ENCODE measurements around the gene KCND2. TPM values are rescaled to one million over a fixed set of nuclear protein-coding genes. Genes with fewer than 3 reads are reported as not detected.

KCND2 gene
- total and polyA plus RNA-seq, 2 of the 8 experiments (the other 6 are each of a cell fraction or from before 2014, with no cell fraction given) = 4.6 to 7.7 TPM

DNA sequence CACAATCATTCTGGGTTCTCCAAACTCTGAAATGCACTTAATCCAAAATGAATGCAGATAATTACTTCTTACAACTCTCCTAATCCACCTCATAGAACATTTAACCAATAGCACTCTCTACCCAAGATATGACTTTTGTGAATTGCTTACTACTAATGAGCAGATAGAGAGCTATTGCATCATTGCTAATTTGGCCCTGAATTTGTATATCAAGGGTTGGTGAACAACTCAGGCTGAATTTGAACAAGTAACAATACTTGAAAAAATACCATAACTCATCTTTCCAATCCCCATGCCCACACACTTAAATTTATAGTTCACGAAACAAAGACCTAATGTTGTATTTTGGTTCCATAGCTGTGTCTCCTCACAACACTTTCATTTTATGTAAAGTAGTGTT lies 339.0 kb downstream of the KCND2 start:
- Histone ChIP-seq H3K27me3 (replicated peaks in 1 of 4; ENCODE audit: control insufficient read depth in 3 of 4, extremely low read depth in 1 of 4, insufficient read depth in 3 of 4, low read length in 3 of 4) (no peaks in the 10 kb centered on the region), H4K91ac (replicated peaks; ENCODE audit: insufficient read length, low read length) (no peak overlapping the region), H3K23me2 (ENCODE audit: low read depth, low read length) (no peaks in the 10 kb centered on the region), H3K4me3 (ENCODE audit: extremely low read depth in 1 of 4, insufficient read depth in 2 of 4, low read depth in 3 of 4, low read length in 4 of 4) (no peak overlapping the region), H2BK12ac (ENCODE audit: low read depth, low read length) (no peak overlapping the region), H4K8ac (ENCODE audit: extremely low read depth, insufficient read depth, low read length) (no peak overlapping the region), H2BK15ac (ENCODE audit: low read length) (no peak overlapping the region), H4K5ac (ENCODE audit: insufficient read length, low read depth, low read length) (no peak overlapping the region), H3K4me2 (ENCODE audit: insufficient read depth in 1 of 2, low read depth in 2 of 2, low read length in 2 of 2) (no peak overlapping the region), H3K23ac (ENCODE audit: insufficient read length) (no peak overlapping the region), H3K9me3 (ENCODE audit: insufficient read depth in 2 of 2, low read depth in 1 of 2, low read length in 1 of 2) (no peaks in the 10 kb centered on the region), H3K14ac (ENCODE audit: insufficient read length) (no peak overlapping the region), H2AFZ (ENCODE audit: low read length) (no peak overlapping the region), H4K20me1 (replicated peaks in 1 of 2; ENCODE audit: control insufficient read depth in 1 of 2, insufficient read depth in 2 of 2, low read length in 2 of 2) (no peaks in the 10 kb centered on the region), H2AK5ac (ENCODE audit: low read depth, low read length) (no peak overlapping the region), H3K4ac (replicated peaks; ENCODE audit: insufficient read length, low read depth, low read length) (no peak overlapping the region), H3K79me2 (ENCODE audit: control insufficient read depth in 1 of 2, insufficient read depth in 2 of 2, low read length in 2 of 2) (no peaks in the 10 kb centered on the region), H3K56ac (replicated peaks; ENCODE audit: insufficient read length, low read depth, low read length) (no peak overlapping the region), H2BK5ac (ENCODE audit: low read depth, low read length) (no peak overlapping the region), H2BK120ac (replicated peaks; ENCODE audit: low read depth, low read length) (no peak overlapping the region), H3K9ac (replicated peaks in 1 of 4; ENCODE audit: extremely low read depth in 1 of 4, low read depth in 3 of 4, low read length in 3 of 4) (no peak overlapping the region), H3K79me1 (ENCODE audit: low read depth, low read length) (no peaks in the 10 kb centered on the region), H2BK20ac (ENCODE audit: low read length) (no peak overlapping the region), H3K4me1 (replicated peaks in 1 of 4; ENCODE audit: control insufficient read depth in 3 of 4, insufficient read depth in 4 of 4, low read length in 3 of 4) (no peaks in the 10 kb centered on the region; a peak in 1 of 7 replicates), H3K36me3 (ENCODE audit: control insufficient read depth in 2 of 4, insufficient read depth in 4 of 4, low read length in 3 of 4) (no peaks in the 10 kb centered on the region), H3K27ac (ENCODE audit: low read depth, low read length) (no peak overlapping the region), H3K18ac (ENCODE audit: extremely low read depth, low read length) (no peak overlapping the region)
- ChIA-PET CTCF (ENCODE audit: partially characterized antibody) (no interaction called here), POLR2A (ENCODE audit: partially characterized antibody) (no interaction called here)
- DNase-seq (ENCODE audit: low read depth in 1 of 2, low spot score in 2 of 2) (no peak), FAIRE-seq (no peak)
- 95% methylated on average over 1 of the region's 1 CpG; no CpG with 5 or more reads in 1 of the 2 experiments for WGBS, 2 experiments (ENCODE audit: extremely low coverage in 1 of 2, insufficient coverage in 1 of 2, insufficient read length in 1 of 2, insufficient replicate concordance in 2 of 2, low coverage in 1 of 2, low lambda C conversion rate in 2 of 2, missing lambda C conversion rate in 1 of 2)
- TF ChIP-seq, protein P1, sequence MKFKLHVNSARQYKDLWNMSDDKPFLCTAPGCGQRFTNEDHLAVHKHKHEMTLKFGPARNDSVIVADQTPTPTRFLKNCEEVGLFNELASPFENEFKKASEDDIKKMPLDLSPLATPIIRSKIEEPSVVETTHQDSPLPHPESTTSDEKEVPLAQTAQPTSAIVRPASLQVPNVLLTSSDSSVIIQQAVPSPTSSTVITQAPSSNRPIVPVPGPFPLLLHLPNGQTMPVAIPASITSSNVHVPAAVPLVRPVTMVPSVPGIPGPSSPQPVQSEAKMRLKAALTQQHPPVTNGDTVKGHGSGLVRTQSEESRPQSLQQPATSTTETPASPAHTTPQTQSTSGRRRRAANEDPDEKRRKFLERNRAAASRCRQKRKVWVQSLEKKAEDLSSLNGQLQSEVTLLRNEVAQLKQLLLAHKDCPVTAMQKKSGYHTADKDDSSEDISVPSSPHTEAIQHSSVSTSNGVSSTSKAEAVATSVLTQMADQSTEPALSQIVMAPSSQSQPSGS (IDR thresholded peaks at IDR 0.05; ENCODE audit: low read length) = no peak
- TF ChIP-seq EP300 (IDR thresholded peaks at IDR 0.05; ENCODE audit: borderline replicate concordance in 1 of 2, low read depth in 2 of 2, low read length in 2 of 2) (no peak), EGR1 (IDR thresholded peaks at IDR 0.05; ENCODE audit: borderline replicate concordance, low read depth, low read length) (no peak), MAFK (IDR thresholded peaks at IDR 0.05; ENCODE audit: low read depth, low read length) (no peak), ZNF274 (IDR thresholded peaks at IDR 0.05; ENCODE audit: borderline replicate concordance, extremely low read depth, low read length) (no peak), GABPA (IDR thresholded peaks at IDR 0.05; ENCODE audit: borderline replicate concordance, insufficient read depth, low read length) (no peak), CEBPB (IDR thresholded peaks at IDR 0.05; ENCODE audit: low read depth, low read length) (no peak), SP4 (IDR thresholded peaks at IDR 0.05; ENCODE audit: low read length) (no peak), FOSL1 (IDR thresholded peaks at IDR 0.05; ENCODE audit: insufficient read depth, low read depth, low read length) (no peak)
- TF ChIP-seq, protein P2, sequence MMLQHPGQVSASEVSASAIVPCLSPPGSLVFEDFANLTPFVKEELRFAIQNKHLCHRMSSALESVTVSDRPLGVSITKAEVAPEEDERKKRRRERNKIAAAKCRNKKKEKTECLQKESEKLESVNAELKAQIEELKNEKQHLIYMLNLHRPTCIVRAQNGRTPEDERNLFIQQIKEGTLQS (IDR thresholded peaks at IDR 0.05; ENCODE audit: insufficient read depth, low read depth, low read length) = no peak
- TF ChIP-seq, protein P3, sequence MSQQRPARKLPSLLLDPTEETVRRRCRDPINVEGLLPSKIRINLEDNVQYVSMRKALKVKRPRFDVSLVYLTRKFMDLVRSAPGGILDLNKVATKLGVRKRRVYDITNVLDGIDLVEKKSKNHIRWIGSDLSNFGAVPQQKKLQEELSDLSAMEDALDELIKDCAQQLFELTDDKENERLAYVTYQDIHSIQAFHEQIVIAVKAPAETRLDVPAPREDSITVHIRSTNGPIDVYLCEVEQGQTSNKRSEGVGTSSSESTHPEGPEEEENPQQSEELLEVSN (IDR thresholded peaks at IDR 0.05) = no peak
